DOHH2 (cell line): ENCODE data around the gene PROB1.

Experiments
- H3F3A ChIP-seq: fragments of 200-600 bp; sonication (generic), shearing (Covaris generic); 2 replicates; pipeline ENCODE4 v1.6.0; 2016; ENCODE audit warnings: antibody characterized with exemption, mild to moderate bottlenecking; ENCODE audit not compliant: control insufficient read depth, insufficient read depth
- H3K27ac ChIP-seq: fragments of 200-600 bp; sonication (generic); 2 replicates; pipeline ENCODE4 v1.5.1; 2014; ENCODE audit warnings: low read depth, mild to moderate bottlenecking, low read length, moderate library complexity
- H3K27me3 ChIP-seq: fragments of 200-600 bp; sonication (generic); 2 replicates; pipeline ENCODE4 v1.6.1; 2014; ENCODE audit warnings: mild to moderate bottlenecking, low read length, mixed read lengths; ENCODE audit not compliant: control insufficient read depth
- H3K36me3 ChIP-seq: fragments of 200-600 bp; sonication (generic); 2 replicates; pipeline ENCODE4 v1.6.1; 2014; ENCODE audit warnings: mild to moderate bottlenecking, low read length, moderate library complexity, mixed read lengths; ENCODE audit not compliant: control insufficient read depth
- H3K4me1 ChIP-seq: fragments of 200-600 bp; sonication (generic); 2 replicates; pipeline ENCODE4 v1.6.1; 2014; ENCODE audit warnings: mild to moderate bottlenecking, low read length, mixed read lengths; ENCODE audit not compliant: control insufficient read depth
- H3K4me2 ChIP-seq: fragments of 200-600 bp; sonication (generic); 2 replicates; pipeline ENCODE4 v1.6.0; 2014; ENCODE audit warnings: mild to moderate bottlenecking, low read length, moderate library complexity
- H3K4me3 ChIP-seq: fragments of 200-600 bp; sonication (generic); 2 replicates; pipeline ENCODE4 v1.5.1; 2014; ENCODE audit warnings: mild to moderate bottlenecking, low read length, mixed read lengths
- H3K79me2 ChIP-seq: fragments of 200-600 bp; sonication (generic); 2 replicates; pipeline ENCODE4 v1.6.1; 2014; ENCODE audit warnings: mild to moderate bottlenecking, low read length, mixed read lengths; ENCODE audit not compliant: control insufficient read depth
- H3K9me2 ChIP-seq: fragments of 200-600 bp; sonication (generic); replicated peaks from 2 replicates; pipeline ENCODE4 v1.6.1; 2014; ENCODE audit warnings: mild to moderate bottlenecking, low read length, mixed read lengths; ENCODE audit not compliant: control insufficient read depth
- H3K9me3 ChIP-seq: fragments of 200-600 bp; sonication (generic); 2 replicates; pipeline ENCODE4 v1.6.1; 2014; ENCODE audit warnings: antibody characterized with exemption, low read length, mixed read lengths; ENCODE audit not compliant: control insufficient read depth, insufficient read depth
- H4K20me1 ChIP-seq: fragments of 200-600 bp; sonication (generic); 2 replicates; pipeline ENCODE4 v1.6.0; 2014; ENCODE audit warnings: low read depth, mild to moderate bottlenecking, antibody characterized with exemption, low read length, moderate library complexity; ENCODE audit not compliant: control insufficient read depth, insufficient read depth
- EZH2phosphoT487 ChIP-seq: fragments of 200-600 bp; sonication (generic); IDR thresholded peaks from 2 replicates; pipeline ENCODE4 v1.6.1; 2017; ENCODE audit warnings: borderline replicate concordance, mild to moderate bottlenecking, antibody characterized with exemption, low read length, moderate library complexity, mixed read lengths
- TF ChIP-seq, protein P1 (sequence below): fragments of 200-600 bp; sonication (generic); IDR thresholded peaks from one replicate; pipeline ENCODE4 v1.5.1; 2014; ENCODE audit warnings: antibody characterized with exemption, mild to moderate bottlenecking, low read depth, low read length; ENCODE audit not compliant: poor library complexity, severe bottlenecking

PROB1 gene

DNA sequence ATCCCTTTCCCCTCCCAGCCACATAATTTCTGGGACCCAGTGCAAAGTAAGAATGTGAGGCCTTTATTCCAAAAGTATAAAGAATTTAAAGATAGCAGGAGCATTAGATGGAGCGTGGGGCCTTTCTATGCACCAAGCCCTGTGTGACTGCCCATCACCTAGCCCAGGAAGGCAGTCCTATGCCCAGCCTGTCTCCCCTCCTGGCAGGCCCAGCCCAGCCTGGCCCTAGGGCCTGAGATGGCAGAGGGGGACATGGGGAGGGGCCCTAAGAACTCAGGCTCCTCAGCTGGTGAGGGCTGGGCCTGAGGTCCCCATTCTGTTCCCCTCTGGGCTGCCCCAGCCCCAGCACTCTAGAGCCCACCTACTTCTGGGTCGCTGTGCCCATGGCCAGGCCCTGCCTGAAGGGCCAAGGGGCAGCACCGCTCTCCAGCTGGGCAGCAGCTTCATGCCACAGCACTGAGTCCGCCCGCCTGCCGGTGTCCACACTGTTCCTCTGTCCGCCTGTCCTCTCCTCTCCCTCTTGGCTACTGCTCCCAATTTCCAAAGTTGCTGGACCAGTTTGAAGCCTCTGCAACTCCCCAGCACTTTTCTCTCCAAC is 10.8 kb downstream of the PROB1 start:
- H3K27ac ChIP-seq: peak overlapping the region; percentile 99
- H4K20me1 ChIP-seq: no peaks in the 10 kb centered on the region; the same call in 1 of the 2 replicates
- no peaks in the 10 kb centered on the region for H3K9me3 ChIP-seq
- H3K79me2 ChIP-seq: peaks cover 31% of the 10 kb centered on the region
- TF ChIP-seq, protein P1, sequence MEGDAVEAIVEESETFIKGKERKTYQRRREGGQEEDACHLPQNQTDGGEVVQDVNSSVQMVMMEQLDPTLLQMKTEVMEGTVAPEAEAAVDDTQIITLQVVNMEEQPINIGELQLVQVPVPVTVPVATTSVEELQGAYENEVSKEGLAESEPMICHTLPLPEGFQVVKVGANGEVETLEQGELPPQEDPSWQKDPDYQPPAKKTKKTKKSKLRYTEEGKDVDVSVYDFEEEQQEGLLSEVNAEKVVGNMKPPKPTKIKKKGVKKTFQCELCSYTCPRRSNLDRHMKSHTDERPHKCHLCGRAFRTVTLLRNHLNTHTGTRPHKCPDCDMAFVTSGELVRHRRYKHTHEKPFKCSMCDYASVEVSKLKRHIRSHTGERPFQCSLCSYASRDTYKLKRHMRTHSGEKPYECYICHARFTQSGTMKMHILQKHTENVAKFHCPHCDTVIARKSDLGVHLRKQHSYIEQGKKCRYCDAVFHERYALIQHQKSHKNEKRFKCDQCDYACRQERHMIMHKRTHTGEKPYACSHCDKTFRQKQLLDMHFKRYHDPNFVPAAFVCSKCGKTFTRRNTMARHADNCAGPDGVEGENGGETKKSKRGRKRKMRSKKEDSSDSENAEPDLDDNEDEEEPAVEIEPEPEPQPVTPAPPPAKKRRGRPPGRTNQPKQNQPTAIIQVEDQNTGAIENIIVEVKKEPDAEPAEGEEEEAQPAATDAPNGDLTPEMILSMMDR: no peak
- no peak for TF ChIP-seq EZH2phosphoT487
- peaks cover 43% of the 10 kb centered on the region for H3K36me3 ChIP-seq
- peaks cover 51% of the 10 kb centered on the region for H3F3A ChIP-seq
- peak overlapping the region; percentile 99 for H3K4me2 ChIP-seq
- no peaks in the 10 kb centered on the region for H3K27me3 ChIP-seq
- no peaks in the 10 kb centered on the region for H3K9me2 ChIP-seq
- H3K4me3 ChIP-seq: peak overlapping the region; percentile 99
- peaks cover 64% of the 10 kb centered on the region for H3K4me1 ChIP-seq

DNA sequence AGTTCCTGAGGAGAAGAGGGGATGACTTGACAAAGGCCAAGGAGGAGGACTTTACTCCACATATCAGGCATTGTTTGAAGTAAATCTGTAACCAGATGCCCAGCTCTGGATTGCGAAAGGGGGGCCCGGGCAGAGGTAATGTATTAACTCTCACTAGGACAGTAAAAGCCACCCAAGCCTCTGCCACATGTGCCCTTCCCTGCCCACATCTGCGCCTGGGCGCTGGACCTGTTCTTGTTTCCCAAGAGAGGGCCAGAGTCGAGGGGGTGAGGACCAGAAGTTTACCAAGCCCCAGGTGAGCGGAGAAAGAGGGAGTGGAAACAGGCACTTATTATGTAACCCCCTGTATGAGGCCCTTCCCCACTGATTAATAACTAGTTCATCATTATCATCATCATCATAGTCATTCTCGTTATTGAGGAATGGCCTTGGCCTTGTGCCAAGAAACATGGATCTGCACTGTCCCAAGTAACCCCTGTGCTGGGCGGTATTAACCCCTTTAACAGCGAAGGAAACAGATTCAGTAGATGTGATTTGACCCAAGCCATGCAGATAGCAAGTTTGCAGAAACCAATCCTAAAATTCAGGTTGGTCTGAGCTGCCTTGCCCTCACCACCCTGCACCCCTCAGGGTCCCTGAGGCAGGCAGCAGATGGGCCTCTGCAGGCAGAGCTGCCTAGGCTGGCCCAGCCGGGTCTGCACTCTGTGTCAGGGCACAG is 11.5 kb downstream of the PROB1 start, which contains the start of gene SLC23A1:
TSS of gene SLC23A1 (minus strand) at position 23 of the 718 bp plus-strand sequence. CDS start 44 bp downstream, outside the sequence.
- peaks cover 48% of the 10 kb centered on the region for H3F3A ChIP-seq
- H3K9me2 ChIP-seq: no peaks in the 10 kb centered on the region
- H3K4me1 ChIP-seq: peaks cover 64% of the 10 kb centered on the region
- H3K27me3 ChIP-seq: no peaks in the 10 kb centered on the region
- peaks cover 37% of the 10 kb centered on the region for H3K36me3 ChIP-seq
- no peaks in the 10 kb centered on the region for H3K9me3 ChIP-seq
- peak within 1 kb of the TSS; percentile 99 for H3K4me2 ChIP-seq
- no peaks in the 10 kb centered on the region; the same call in 1 of the 2 replicates for H4K20me1 ChIP-seq
- TF ChIP-seq, protein P1: no peak
- no peak for TF ChIP-seq EZH2phosphoT487
- peaks cover 24% of the 10 kb centered on the region for H3K79me2 ChIP-seq
- H3K27ac ChIP-seq: peak within 1 kb of the TSS; percentile 99
- peak within 1 kb of the TSS; percentile 99; the same call in 1 of the 2 replicates for H3K4me3 ChIP-seq

DNA sequence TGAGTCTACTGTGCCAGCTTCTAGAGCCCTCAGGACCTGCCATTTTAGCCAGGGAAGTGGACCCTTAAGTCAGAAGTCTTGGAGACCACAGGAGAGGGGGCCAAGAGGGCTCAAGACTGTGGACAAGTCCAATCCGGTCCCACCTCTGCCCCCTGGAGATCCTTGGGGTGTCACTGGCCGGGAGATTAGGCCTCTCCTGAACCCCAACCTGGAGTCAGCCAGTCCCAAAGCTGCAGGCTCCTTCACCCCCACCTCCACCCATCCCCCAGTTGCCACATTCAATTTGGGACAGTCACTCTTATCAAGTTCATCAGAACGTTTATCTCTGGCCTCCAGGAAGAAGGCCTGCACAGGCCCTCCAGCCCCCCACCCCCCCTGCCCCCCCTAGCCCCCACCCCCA is 12.1 kb downstream of the PROB1 start:
- peaks cover 18% of the 10 kb centered on the region for H3K79me2 ChIP-seq
- H3K27ac ChIP-seq: peak overlapping the region; percentile 17; the same call in 1 of the 2 replicates
- H3F3A ChIP-seq: peaks cover 45% of the 10 kb centered on the region
- TF ChIP-seq EZH2phosphoT487: no peak
- TF ChIP-seq, protein P1: no peak
- H4K20me1 ChIP-seq: no peaks in the 10 kb centered on the region; the same call in 1 of the 2 replicates
- peak overlapping the region; percentile 29; the same call in 1 of the 2 replicates for H3K4me2 ChIP-seq
- H3K9me2 ChIP-seq: no peaks in the 10 kb centered on the region
- peaks cover 31% of the 10 kb centered on the region for H3K36me3 ChIP-seq
- H3K4me3 ChIP-seq: no peak overlapping the region
- no peaks in the 10 kb centered on the region for H3K9me3 ChIP-seq
- H3K27me3 ChIP-seq: no peaks in the 10 kb centered on the region
- peaks cover 60% of the 10 kb centered on the region for H3K4me1 ChIP-seq
